Astrocyte of the cerebellum (primary cell): ENCODE measurements around the gene OSBPL9.

Experiments
- DNase-seq: peaks from one replicate; pipeline ENCODE4 v3.0.0-alpha.2; 2011; ENCODE audit warnings: low read depth
- H3K4me3 ChIP-seq: 2 replicates; pipeline ENCODE4 v1.5.1; 2011; ENCODE audit warnings: mild to moderate bottlenecking, low read depth, low read length, moderate library complexity
- in situ Hi-C: cut with HindIII; loops from 2 replicates; pipeline ENCODE4 v1.10.0; 2017; ENCODE audit warnings: low sequenced_read_pairs
- TF ChIP-seq, protein P1 (sequence below): IDR thresholded peaks from 2 replicates; pipeline ENCODE4 v1.5.1; 2012; ENCODE audit warnings: low read length, low read depth, moderate library complexity, mild to moderate bottlenecking; ENCODE audit errors: missing control alignments

OSBPL9 gene

DNA sequence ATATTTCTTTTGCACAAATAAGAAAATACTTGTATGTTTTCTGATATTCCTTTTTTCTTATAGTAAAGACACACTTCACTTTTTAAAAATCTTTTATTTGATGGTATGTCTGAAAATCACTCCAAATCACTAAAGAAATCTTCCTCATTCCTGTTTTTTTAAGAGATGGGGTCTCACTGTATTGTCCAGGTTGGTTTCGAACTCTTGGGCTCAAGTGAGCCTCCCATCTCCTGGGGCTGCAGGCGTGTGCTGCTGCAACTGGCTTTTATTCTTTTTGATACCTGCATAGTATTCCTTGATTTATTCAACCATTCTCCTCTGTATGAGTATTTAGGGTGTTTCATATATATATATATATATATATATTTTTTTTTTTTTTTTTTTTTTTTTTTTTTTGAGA is 88.1 kb downstream of the OSBPL9 start:
- no peak overlapping the region for H3K4me3 ChIP-seq
- TF ChIP-seq, protein P1, sequence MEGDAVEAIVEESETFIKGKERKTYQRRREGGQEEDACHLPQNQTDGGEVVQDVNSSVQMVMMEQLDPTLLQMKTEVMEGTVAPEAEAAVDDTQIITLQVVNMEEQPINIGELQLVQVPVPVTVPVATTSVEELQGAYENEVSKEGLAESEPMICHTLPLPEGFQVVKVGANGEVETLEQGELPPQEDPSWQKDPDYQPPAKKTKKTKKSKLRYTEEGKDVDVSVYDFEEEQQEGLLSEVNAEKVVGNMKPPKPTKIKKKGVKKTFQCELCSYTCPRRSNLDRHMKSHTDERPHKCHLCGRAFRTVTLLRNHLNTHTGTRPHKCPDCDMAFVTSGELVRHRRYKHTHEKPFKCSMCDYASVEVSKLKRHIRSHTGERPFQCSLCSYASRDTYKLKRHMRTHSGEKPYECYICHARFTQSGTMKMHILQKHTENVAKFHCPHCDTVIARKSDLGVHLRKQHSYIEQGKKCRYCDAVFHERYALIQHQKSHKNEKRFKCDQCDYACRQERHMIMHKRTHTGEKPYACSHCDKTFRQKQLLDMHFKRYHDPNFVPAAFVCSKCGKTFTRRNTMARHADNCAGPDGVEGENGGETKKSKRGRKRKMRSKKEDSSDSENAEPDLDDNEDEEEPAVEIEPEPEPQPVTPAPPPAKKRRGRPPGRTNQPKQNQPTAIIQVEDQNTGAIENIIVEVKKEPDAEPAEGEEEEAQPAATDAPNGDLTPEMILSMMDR = no peak
- no peak for DNase-seq
- in situ Hi-C loops = no loop called here

DNA sequence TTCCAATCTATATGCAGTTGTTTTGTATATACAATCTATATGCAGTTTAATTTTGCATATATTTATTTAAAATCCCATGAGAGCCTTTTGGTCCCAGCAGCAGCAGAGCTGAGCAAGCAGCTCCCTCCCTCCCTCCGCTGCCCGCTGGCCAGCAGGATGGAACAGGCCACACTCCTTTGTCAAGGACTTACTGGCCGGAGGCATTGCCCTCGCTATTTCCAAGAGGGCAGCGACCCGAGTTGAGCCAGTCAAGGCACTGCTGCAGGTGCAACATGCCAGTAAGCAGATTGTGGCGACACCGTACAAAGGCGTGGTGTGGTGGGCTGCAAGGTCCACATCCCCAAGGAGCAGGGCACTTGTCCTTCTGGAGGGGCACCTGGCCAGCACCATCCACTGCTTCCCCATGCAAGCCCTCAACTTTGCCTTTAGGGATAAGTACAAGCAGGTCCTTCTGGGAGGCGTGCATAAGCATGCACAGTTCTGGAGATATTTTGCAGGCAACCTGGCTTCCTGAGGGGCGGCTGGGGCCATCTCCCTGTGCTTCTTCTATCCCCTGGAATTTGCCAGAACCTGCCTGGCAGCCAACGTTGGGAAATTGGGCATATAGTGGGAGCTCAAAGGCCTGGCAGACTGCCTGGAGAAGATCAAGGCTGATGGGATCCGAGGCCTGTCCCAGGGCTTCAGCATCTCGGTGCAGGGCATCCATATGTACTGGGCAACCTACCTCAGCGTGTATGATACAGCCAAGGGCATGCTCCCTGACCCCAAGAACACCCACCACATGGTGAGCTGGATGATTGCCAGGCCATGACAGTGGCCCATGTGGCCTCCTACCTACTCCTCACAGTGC is 92.2 kb downstream of the OSBPL9 start:
- no peak overlapping the region for H3K4me3 ChIP-seq
- in situ Hi-C loops = no loop called here
- TF ChIP-seq, protein P1 = no peak
- no peak for DNase-seq

DNA sequence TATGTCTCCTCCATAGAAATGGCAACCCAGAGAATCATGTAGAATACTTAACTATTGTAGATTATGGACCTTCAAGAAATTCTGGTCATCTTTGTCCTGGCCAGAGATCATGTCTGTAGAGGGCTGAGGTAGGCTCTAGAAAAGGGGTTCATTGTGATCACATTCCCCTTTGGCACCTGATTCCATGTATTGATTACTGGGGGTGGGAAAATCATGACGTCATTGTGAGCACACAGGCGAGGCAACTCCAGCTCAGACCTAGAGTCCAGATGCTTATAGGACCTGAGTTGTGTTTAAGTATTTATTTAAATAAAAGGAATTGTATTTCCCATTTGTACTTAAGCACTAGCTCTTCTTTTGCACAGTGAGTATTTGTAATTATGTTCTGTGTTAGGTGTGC is 93.1 kb downstream of the OSBPL9 start:
- H3K4me3 ChIP-seq = no peak overlapping the region
- TF ChIP-seq, protein P1 = no peak
- in situ Hi-C loops = no loop called here
- no peak for DNase-seq

DNA sequence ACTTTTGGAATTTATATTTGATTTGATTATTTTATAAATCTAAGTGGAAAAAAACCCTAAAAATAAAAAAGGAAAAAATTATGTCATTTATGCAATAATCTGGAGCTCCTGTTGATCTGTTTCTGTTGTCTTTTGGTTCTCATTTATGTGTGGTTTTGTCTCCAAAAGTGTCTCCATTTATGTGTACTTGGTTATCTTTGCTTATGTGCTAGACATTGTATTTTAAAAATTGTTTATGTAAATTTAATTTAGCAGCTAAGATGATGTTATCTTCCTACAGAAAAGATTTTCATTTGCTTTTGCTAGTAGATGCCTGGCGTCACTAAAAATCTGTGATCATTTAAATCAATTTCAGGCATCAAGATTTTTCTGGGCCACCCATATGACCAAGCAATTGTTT is 95.7 kb downstream of the OSBPL9 start:
- no peak overlapping the region for H3K4me3 ChIP-seq
- TF ChIP-seq, protein P1 = no peak
- in situ Hi-C loops = no loop called here
- no peak for DNase-seq

DNA sequence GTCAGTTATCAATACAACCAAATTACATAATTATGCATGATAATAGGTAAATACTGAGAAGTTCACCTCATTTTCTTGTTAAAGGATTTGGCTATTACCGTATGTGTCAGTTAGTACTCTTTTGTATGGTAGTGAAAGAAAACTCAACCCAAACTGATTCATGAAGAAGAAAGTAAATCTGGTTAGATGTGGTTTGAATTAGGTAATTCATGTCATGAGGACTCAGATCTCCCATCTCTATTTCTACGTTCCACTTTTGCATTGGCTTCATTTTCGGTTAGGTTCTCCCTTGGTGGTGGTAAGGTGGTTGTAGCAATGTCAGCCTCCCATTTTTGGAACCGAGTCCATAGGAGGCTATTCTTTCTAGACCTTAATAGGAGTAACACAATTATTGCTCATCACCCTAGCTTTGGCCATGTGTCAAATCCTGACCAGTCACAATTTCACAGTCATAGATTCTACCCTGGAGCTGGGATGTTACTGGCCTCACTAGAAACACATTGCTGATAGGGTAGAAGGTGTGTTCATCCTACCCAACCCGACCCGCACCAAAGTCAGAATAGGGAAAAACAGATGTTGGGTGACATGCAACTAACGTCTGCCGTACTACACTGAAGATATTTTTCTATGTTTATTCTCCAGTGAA is 97.6 kb downstream of the OSBPL9 start:
- in situ Hi-C loops = no loop called here
- DNase-seq = no peak
- H3K4me3 ChIP-seq = no peak overlapping the region
- TF ChIP-seq, protein P1 = no peak

DNA sequence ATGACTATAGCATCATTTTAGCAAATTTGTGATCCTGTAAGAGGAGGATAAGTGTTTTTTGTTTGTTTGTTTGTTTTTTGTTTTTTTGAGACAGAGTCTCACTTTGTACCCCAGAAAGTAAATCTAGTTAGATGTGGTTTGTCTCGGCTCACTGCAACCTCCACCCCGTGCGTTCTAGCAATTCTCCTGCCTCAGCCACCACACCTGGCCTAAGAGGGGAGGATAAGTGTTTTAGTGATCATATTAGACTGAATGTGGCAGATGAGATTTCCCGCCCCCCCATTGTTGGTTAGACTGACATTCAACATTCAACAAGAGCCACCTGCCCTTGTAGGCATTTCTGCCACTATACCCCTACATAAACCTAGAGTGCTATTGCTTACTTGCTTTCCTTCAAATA is 98.5 kb downstream of the OSBPL9 start:
- in situ Hi-C loops = no loop called here
- DNase-seq = no peak
- H3K4me3 ChIP-seq = no peak overlapping the region
- TF ChIP-seq, protein P1 = no peak
